ENCODE data around the gene RLBP1. TPM values are rescaled to one million over a fixed set of nuclear protein-coding genes. Genes with fewer than 3 reads are reported as not detected.

Gene RLBP1
- total RNA-seq, 1 donor from 2014 or later = not detected

DNA sequence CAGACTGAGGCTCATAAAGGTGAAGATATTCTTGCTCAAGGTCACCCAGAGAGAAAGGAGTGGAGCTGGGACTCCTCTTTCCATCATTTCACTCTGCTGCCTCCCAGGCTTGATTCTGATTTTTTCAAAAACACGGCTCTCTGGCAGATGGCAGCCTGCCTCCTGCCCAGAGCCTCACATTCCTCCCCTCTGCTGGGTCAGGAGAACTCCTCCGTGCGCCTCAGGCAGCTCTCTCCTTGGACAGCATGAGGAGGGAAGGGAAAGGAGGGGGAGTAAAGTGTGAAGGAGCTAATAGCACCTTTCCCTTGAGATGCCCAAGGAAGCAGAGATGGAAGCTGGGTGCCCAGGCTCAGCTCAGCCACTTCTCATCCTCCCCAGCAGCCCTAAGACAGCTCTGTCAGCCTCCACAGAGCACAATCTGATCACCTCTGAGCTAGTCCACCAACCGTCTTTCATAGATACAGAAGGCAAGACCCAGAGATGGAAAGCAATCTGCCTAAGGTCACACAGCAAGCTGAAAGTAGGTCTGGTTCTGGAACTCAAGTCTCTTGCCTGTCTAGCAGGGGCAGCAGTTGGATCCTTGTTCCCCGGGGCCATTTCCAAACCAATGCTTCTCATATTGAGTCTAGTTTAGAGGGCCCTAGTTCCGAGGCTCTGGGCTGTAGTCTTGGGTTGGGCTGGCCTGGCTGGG lies 3.5 kb downstream of the RLBP1 start:
- no peak for DNase-seq (ENCODE audit: low read depth)
- no peak overlapping the region for H3K4me3 ChIP-seq (ENCODE audit: low read depth, low read length)
- TF ChIP-seq, protein P1, sequence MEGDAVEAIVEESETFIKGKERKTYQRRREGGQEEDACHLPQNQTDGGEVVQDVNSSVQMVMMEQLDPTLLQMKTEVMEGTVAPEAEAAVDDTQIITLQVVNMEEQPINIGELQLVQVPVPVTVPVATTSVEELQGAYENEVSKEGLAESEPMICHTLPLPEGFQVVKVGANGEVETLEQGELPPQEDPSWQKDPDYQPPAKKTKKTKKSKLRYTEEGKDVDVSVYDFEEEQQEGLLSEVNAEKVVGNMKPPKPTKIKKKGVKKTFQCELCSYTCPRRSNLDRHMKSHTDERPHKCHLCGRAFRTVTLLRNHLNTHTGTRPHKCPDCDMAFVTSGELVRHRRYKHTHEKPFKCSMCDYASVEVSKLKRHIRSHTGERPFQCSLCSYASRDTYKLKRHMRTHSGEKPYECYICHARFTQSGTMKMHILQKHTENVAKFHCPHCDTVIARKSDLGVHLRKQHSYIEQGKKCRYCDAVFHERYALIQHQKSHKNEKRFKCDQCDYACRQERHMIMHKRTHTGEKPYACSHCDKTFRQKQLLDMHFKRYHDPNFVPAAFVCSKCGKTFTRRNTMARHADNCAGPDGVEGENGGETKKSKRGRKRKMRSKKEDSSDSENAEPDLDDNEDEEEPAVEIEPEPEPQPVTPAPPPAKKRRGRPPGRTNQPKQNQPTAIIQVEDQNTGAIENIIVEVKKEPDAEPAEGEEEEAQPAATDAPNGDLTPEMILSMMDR (conservative IDR thresholded peaks at IDR 0.05; ENCODE audit: low read depth, low read length) = no peak

DNA sequence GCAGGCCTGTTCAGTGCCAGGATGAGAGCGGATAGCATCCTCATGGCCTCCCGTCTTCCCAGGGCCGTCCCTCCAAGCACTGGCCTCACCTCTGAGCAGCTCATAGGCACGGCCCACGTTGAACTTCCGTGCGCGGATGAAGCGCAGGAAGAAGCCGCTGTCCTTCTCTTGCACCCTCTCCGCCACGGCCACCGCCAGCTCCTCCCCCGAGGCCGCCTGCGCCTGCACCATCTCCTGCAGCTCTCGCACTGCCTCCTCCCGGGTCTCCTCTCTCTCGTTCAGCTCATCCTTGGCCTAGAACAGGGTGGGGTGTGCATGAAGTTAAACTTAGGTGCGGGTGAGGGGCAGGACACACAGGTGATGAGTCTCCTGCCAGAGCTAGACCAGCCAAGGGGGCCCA lies 4.3 kb downstream of the RLBP1 start:
- no peak for DNase-seq (ENCODE audit: low read depth)
- TF ChIP-seq, protein P1 (conservative IDR thresholded peaks at IDR 0.05; ENCODE audit: low read depth, low read length) = no peak
- no peak overlapping the region for H3K4me3 ChIP-seq (ENCODE audit: low read depth, low read length)

DNA sequence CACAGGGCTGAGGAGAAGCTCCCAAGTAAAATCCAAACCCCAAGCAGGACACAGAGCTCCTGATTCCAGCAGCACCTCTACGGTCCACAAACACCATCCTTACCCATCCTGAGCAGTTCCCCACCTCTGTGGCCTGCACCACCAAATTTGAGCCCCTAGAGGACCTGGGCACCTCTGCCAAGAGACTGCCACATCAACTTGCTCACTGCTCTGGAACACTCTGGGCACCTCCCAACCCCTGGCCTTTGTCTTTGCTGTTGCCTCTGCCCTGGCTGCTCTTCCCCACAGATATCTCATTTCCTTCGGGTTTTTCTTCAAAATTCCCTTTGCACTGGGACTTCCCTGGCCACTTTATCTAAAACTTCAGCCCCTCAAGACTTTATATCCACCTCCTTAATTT lies 5.8 kb downstream of the RLBP1 start:
- DNase-seq (ENCODE audit: low read depth) = no peak
- no peak overlapping the region for H3K4me3 ChIP-seq (ENCODE audit: low read depth, low read length)
- TF ChIP-seq, protein P1 (conservative IDR thresholded peaks at IDR 0.05; ENCODE audit: low read depth, low read length) = no peak

DNA sequence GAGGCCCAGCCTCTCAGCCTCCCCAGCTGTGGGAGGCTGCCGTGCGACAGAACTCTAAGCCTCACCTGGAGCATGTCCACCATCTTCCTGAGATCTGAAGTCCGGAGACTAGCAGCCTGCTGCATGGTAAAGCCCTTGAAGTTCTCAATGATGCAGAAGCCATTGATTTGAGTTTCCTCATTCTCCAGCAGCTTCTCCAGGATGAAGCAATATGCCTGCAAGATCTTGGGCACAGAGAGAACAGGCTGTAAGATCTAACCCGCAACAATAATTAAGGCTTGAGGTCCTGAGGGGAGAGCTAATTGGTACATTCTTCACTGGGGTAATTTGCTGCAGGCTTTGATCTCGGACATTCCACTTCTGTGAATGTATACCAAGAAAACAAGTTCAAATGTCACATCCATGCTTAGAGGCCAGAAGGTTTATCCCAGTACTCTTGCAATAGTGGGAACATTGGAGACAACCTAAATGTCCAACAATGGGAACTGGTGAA lies 9.7 kb downstream of the RLBP1 start:
- no peak for DNase-seq (ENCODE audit: low read depth)
- TF ChIP-seq, protein P1 (conservative IDR thresholded peaks at IDR 0.05; ENCODE audit: low read depth, low read length) = no peak
- no peak overlapping the region for H3K4me3 ChIP-seq (ENCODE audit: low read depth, low read length)

DNA sequence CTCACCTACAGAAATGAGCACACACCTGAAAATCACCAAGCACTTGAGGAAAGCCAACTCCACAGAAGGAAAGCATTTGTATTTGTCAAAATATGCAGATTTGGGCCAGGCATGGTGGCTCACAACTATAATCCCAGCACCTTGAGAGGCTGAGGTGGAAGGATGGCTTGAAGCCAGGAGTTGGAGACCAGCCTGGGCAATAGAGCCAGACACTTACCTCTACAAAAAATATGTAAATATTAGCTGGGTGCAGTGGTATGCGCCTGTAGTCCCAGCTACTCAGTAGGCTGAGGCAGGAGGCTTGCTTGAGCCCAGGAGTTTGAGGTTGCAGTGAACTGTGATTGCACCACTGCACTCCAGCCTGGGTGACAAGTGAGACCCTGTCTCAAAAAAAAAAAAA lies 12.3 kb downstream of the RLBP1 start:
- no peak for DNase-seq (ENCODE audit: low read depth)
- TF ChIP-seq, protein P1 (conservative IDR thresholded peaks at IDR 0.05; ENCODE audit: low read depth, low read length) = no peak
- no peak overlapping the region for H3K4me3 ChIP-seq (ENCODE audit: low read depth, low read length)

DNA sequence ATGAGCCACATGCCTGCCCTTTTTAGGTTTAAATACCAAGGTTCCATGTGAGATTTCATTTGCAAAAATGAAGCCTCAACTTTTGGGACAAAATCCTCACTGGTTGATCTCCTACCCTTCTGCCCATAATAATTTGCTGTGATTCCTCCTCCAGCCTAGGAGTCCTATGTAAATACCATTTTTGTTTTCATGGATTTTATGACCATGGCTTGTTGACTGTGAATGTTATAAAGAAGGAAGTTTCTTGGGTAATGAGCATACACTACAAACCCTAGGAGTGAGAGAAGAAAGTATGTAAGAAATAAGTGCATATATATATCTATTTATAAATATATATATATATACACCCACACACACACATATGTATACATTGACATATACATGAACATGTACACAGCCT lies 13.1 kb downstream of the RLBP1 start:
- DNase-seq (ENCODE audit: low read depth) = no peak
- H3K4me3 ChIP-seq (ENCODE audit: low read depth, low read length) = no peak overlapping the region
- TF ChIP-seq, protein P1 (conservative IDR thresholded peaks at IDR 0.05; ENCODE audit: low read depth, low read length) = no peak

DNA sequence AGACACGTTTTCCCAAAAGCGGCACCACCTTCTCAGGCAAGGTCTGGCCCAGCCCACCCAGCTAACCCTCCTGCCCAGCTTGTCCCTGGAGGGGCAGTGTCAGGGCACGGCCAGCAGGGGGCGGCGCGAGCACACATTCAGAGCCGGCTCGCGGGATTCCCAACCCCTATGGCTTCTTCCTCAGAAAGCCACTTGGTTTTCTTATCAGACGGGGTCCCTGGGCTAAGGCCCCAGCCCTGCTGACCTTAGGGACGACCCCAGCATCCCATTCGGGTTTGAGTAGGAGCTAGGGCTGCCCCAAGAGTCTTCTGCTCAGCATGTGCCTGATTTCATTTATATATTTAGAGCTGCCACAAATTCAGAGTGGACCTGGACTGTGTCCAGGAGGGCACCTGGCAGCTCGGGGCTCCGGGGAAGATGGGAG lies 14.5 kb downstream of the RLBP1 start:
- TF ChIP-seq, protein P1 (conservative IDR thresholded peaks at IDR 0.05; ENCODE audit: low read depth, low read length) = peak; percentile 92
- H3K4me3 ChIP-seq (ENCODE audit: low read depth, low read length) = peak overlapping the region; percentile 39
- DNase-seq (ENCODE audit: low read depth) = no peak

Data from epithelial cell of proximal tubule (primary cell).